GM12873 (cell line): ENCODE results near the gene SDK1.

Experiments used
- CTCF ChIP-seq: IDR thresholded peaks from 2 replicates; pipeline ENCODE4 v1.5.1; 2012; ENCODE audit warnings: low read depth, mild to moderate bottlenecking, moderate library complexity, low read length, control low read depth; ENCODE audit not compliant: insufficient read depth; ENCODE audit errors: missing control alignments

The SDK1 gene

GRCh38 chr7:3321745-3322144, 20.7 kb downstream of the SDK1 start:
- no peak for TF ChIP-seq CTCF

GRCh38 chr7:3326246-3326645, 25.2 kb downstream of the SDK1 start:
- no peak for TF ChIP-seq CTCF

GRCh38 chr7:3327099-3327498, 26.0 kb downstream of the SDK1 start:
- TF ChIP-seq CTCF: no peak

GRCh38 chr7:3327655-3328054, 26.6 kb downstream of the SDK1 start:
- no peak for TF ChIP-seq CTCF

- no peak for TF ChIP-seq CTCF
These were observed 31.3 kb downstream of the SDK1 start for GRCh38 chr7:3332308-3332707.

- no peak for TF ChIP-seq CTCF
These were observed 32.8 kb downstream of the SDK1 start for GRCh38 chr7:3333861-3334260.

DNA sequence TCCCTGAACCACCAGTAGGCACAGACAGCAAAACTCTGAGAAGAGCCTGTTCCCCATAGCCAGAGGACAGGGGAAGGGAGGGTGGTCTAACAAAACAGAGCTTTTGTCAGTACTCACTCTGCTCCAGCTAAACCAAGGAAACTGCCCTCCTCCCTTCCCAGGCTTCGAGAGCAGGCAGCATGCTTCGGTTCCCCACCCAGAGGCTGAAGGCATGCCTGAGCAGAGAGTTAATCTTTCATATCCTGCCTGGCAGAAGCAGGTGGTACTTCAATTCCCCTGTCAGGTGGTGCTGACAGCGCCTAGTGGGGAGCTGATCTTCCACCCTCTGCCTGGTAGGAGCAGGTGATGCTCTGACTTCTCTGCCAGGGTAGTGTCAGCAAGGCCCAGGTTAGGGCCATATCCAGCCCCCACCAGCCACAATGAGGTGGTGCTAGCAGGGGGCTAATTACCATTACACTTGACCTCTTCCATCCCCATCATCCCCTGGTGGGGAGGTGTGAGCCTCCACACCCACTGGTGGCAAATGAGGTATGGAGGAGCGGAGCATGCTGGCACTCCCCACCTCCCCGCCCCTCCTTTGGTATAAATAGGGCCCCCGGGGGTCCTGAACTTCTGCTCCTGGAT, 35.1 kb downstream of the SDK1 start:
- no peak for TF ChIP-seq CTCF
